GM18508 (cell line): ENCODE data around the gene PTPRN2.

Source experiments
- ATAC-seq: cut with Tn5 transposase; IDR thresholded peaks from one replicate; pipeline ENCODE4 v1.9.1; 2021; ENCODE audit warnings: moderate number of reproducible peaks; ENCODE audit not compliant: insufficient read depth, unreplicated experiment

PTPRN2 gene

DNA sequence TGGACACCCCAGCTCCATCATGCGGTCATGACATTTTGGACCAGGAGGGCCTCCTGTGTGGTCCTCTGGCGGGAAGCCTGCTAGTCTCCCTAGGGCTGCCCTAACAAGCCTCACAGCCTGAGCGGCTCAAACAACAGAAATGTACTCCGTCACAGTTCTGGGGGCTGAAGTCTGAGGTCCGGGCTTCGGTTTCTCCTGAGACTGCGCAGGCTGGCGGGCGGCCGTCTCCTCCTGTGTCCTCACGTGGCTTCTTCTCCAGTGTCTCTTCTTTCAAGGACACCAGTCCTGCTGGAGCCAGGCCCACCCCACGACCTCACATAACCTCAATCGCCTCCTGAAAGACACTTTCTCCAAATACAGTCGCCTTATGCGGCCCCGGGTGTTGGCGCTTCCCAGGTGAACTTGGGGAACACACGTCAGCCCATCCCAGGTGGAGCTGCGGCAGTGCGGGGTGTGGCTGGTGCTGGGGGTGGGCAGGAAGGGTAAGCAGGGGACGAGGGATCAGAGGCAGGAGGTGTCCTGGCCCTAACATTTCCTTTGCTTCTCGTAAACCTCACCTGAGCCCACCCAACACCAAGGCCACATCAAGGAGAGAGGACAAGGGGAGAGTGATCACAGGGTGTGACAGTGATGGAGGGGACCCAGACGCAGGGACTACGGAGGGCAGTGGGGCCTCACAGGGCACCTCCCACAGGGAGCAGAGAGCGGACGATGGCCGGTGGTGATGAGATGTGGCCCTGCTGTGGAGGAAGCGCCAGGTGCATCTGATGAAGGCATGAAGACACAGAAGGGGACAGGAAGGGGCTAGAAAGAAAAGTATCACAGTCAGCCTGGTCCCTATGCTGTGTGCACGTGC lies 580.6 kb downstream of the PTPRN2 start:
- no peak for ATAC-seq

DNA sequence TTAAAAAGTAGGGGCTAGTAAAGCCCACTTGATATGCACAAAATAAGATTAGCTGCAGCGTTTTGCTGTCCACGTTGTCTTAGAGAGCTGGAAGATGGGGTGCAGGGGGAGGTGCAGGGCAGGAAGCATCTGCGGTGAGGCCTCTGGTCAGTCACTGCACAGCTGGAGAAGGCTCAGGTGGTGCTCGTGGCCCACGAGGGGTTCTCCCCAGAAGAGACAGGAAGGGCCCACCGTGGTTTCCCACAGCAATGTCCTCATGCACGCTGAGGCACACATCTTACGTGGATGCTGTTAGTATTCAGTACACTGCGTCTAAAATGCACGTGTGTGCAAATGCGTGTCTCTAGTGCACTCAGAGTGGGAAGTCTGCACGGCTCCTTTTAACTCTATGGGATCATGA lies 582.1 kb downstream of the PTPRN2 start:
- no peak for ATAC-seq

DNA sequence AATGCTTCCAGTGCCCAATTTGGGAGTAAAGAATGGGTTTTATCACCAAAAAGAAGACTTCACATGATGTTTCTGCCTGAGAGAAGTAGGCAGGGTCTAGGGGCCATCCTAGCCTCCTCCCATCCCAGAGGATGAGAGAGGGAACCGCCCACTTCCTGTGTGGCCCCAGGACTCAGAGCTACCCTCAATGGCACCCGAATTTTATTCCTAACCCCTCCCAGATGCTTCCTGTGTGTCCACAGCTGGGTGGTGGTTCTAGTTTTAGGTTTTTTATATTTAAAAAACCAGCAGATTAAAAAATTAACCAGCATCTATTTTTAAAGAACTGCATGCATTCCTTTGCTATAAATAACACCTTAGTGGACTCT lies 583.5 kb downstream of the PTPRN2 start:
- ATAC-seq = no peak

DNA sequence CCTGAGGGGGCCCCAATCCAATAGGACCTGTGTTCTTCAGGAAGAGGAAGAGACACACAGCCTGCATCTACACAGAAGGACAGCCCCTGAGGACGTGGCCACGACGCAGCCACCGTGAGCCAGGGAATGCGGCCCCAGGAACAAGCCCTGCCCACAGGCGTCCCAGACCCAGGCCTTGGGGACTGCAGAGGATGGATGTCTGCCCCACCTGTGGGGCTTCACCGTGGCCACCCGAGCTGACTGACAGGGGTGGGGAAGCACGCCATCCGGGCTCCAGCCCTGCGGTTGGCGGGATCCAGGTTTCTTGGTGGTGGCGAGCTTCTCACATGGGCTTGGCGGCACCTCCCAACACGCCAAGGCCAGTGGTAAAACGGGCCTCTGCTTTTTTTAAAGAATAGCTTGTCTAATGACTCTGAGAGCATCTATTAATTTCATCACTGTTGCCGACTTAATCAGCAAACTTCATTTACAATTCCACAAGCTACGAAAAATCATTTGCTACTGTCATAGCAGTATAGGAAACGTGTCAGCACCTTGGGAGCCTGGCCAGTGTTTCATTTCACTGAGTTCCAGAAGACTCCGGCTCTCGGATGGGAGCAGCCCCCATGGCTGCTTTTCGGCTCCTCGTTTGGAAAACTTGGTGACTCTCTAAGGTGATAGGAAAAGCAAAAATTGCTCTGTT lies 584.0 kb downstream of the PTPRN2 start:
- no peak for ATAC-seq

DNA sequence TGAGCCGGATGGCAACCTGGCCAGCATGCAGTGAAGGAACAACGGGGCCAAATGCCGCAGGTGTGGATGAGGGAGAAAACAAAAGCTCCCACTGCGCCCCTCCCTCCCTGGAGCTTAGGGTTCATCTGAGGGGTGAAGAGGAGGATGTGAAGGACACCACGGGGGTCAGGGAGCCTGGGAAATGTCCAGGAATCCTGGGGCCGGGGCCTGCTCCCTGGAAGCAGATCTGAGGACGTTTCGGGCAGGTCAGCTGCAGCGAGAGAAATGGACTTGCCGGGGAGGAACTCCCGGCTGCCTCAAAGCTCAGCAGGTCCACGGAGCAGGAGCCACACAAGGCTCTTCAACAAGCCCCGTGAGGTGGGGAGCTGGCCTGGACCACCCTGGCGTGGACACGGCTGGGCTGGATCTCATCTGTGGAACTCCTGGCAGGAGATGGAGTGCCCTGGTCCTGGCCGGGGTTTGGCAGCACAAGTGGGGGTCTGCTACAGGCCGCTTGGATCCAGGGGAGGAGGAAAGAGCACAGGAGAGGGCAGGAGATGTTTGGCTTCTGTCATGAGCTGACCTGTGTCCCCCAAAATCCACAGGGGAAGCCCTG lies 585.0 kb downstream of the PTPRN2 start:
- ATAC-seq = no peak

DNA sequence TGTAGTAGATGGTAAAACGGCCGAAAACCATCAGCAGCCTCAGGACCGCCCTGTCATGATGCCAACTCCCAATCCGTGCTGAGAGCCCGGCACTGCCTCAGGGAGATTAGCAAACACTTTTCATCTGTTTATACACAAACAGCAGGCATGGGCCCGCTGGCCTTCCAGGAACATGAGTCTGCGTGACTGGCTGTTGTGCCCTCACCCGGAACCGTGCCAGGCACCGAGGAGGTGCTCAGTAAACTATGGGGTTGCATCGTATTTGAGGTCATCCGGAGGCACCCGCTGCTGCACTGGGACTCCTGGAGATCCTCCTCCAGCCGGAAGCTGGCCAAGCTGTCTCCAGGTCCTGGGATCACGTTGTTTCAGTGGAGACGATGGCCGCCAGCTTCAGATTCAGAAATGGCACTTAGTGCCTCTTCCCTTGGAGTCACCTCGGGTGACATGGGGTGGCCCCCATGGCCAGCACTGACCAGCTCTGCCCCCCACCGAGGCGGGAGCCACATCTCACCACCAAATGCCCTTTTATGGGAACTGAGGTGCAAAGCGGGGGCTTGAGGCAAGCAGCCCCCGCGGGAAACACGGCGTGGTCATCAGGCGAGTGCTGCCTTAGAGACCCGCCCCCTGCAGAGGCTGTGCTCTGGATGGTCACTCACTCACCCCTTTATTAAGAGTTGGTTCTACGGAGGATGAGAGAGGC lies 585.9 kb downstream of the PTPRN2 start:
- no peak for ATAC-seq

DNA sequence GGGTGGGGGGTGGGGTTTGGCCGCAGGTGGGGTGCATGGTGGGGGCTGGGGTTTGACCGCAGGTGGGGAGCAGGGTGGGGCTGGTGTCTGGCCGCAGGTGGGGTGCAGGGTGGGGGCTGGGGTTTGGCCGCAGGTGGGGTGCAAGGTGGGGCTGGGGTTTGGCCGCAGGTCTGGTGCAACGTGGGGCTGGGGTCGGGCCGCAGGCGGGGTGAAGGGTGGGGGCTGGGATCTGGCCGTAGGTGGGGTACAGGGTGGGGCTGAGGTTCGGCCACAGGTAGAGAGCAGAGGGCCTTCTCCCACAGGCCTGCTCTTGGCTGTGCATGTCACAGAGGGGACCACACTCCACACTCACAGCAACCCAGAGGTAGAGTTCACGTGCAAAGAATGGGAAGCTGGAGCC lies 586.6 kb downstream of the PTPRN2 start:
- no peak for ATAC-seq

DNA sequence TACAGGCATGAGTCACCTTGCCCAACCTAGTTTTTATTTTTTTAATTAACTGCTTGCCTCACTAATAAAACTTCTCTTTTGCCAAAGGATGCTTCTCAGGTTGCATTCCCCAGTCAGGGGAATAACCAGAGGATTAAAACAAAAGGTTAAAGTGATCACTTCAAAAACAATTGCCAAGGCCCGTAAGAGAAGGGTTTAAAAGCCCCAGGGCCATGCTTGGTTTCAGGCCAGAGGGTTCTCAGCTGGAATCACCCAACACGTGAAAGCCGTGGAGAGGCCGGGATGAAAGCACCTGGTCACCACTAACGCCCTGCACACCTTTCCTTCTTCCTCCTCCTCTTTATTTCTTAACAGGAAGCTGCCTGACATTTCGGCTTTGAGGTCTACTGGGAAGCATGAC lies 587.5 kb downstream of the PTPRN2 start:
- ATAC-seq = no peak

DNA sequence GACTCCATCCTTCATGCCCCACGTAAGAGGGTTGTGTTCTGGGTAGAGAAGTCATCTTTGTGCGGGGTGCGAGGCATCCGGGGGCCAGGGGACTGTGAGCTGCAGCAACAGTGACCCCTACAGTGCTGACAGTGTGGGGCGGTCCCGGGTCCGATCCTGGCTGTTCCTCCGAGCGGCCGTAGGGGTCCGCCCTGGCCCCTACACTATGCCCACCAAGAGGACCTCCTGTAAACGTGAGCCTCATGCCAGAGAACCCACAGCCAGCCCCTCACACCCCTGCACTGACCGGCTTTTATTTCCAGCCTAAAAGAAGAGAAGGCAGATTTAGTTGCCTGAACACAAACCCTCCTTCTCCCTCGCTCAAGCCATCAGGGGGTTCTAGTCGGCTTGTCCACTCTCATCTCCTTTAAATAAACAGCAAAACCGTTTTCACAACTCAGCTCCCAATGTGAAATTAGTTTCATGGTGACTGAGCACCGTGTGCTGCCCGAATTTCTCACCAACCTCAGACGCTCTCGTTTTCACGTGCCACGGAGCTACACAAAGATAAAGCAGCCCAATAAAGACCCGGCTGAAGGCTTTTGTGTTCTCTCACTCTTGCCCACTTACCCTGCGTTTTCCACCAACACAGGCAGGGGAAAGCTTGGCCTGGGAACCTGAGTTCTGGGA lies 588.6 kb downstream of the PTPRN2 start:
- no peak for ATAC-seq

DNA sequence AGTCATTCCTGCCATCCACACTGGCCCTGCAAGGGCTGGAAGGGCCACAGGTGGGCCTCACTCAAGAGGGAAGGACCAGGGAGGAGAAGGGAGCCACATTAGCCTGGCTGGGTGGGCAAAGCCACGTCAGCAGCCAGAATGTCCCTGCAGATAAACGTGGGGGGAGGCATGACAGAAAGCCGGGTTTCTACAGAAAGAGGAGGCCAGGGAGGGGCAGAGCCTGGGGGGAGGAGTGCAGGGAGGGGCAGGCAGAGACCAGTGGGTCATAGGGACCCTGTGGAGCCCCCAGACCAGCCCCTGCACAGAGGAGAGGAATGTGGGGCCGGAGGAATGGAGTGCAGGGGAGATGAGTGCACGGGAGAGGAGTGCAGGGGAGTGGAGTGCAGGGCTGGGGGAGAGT lies 590.2 kb downstream of the PTPRN2 start:
- no peak for ATAC-seq

DNA sequence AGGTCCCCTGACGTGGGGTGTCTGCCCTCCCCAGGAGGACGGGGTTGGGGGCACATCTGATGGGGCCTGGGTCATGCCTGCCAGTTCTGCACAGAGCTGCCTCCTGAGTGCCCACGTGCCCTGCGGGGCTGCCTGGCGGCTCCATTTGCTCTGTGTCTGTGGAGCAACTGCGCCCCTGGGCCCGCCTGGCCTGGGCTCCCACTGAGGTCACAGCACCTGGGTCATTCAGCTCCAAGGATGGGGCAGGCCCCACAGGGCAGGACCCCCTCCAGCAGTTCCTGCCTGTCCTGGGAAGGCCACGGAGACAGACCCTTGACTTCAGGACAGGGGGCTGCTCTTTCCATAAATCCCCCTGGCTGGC lies 590.6 kb downstream of the PTPRN2 start:
- no peak for ATAC-seq

DNA sequence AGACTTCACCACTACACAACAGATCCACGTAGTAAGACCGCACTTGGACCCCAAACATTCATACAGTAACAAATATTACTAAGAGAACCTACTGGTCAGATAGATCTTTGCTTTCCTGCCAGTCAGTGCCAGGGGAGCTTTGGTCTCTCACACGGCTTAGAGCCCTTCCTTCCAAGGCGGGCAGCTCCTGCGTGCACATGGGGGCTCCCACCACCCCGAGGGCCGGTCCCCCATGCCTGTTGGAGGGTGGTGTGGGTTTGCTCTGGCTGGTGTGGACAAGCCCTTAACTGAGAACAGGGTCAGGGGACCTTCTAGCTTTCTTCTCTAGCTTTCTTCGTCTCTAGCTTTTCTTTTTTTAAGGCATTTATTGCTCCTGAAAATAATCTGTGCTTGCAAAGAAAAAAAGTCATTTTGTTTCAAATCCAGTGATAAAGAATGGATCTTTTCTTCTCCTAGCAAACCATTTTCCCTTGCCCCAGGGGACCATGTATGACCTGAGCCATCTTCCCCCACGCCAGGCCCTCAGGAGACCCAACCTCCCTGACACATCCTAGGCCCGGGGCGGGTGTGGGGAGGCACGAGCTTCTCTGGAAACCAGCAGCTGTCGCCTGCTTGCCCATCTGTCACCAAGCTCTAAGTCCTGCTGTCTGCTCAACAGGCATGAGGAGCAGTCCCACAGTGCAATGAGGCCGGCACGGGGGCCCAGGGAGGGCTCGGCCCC lies 591.1 kb downstream of the PTPRN2 start:
- ATAC-seq = no peak

DNA sequence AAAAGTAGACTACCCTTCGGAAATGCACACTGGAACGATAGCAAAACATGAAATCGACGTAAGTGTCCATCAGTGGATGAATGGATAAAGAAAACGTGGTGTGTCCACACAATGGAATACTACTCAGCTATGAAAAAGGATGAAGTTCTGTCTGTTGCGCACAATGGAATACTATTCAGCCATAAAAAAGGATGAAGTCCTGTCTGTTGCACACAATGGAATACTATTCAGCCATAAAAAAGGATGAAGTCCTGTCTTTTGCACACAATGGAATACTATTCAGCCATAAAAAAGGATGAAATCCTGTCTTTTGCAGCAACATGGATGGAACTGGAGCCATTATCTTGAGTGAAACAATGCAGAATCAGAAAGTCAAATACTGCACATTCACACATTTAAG lies 591.8 kb downstream of the PTPRN2 start:
- ATAC-seq = no peak

DNA sequence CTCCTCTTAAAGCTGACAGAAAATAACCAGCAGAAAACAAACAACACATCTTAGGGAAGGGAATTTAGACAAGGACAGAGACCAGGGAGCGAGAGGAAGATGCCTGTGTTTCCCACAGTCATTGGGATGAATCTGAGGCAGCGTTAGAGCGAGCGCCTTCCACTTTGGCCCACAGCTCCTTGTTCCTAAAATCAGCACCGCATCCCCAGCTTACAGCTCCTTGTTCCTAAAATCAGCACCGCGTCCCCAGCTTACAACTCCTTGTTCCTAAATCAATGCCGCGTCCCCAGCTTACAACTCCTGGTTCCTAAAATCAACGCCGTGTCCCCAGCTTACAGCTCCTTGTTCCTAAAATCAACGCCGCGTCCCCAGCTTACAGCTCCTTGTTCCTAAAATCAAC lies 593.3 kb downstream of the PTPRN2 start:
- ATAC-seq = no peak

DNA sequence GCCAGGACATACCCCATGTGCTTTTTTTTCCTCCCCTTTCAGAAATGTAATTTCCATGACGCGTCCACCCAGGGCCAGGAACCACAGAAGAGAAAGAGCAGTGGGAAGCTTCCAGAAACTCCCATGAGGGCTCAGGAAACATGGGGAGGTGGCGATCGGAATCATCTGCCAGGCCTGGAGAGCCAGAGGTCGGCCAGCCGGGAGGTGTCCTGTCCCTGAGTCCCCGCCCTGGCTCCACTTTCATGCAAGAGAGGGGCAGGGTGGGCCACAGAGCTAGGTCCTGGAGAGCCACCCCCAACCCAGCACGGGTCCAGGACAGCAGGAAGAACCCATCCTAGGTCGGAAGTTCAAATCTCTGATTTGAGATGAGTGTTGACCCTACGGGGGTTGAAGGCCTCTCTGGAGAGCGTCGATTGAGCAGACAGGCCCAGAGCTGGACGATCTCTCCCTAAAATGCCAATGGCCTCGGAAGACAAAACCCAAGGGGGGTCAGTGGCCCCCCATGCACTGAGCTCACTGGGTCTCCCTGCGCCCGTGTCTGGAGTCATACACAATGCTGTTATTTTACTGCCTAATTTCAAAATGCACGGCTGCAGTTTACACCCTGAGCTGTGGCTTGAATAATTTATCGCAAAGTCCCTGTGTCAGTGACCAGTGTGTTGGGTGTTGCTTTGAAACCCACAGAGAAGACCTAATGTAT lies 594.1 kb downstream of the PTPRN2 start:
- no peak for ATAC-seq

DNA sequence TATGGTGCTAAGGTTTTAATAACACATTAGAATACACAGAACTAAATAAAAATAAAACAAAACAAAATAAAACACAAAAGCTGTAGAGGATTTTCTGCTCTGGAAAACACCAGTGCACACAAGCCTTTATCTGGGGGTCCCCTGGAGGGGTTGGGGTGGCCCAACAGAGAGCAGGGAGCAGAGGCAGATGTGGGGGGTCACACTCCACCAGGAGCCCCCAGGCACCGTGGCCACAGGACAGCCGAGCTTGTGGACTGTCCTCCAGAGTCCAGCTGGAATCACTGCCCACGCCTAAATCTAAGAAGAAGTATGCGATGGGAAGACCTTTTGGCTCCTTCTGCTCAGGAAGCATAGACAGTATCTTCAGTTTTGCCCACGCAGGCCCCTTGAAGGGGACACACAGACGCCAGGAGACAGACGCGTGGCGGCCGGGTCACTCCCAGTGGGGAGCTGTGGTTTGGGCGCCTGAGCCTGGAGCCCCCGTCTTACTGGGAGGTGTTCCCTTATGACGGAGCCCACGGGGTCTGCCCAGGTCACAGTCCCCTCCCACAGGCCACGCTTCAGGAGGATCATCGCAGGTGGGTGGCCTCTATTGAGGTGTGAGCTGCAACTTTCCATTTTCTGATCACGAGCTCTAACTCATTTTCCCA lies 595.0 kb downstream of the PTPRN2 start:
- ATAC-seq = no peak

DNA sequence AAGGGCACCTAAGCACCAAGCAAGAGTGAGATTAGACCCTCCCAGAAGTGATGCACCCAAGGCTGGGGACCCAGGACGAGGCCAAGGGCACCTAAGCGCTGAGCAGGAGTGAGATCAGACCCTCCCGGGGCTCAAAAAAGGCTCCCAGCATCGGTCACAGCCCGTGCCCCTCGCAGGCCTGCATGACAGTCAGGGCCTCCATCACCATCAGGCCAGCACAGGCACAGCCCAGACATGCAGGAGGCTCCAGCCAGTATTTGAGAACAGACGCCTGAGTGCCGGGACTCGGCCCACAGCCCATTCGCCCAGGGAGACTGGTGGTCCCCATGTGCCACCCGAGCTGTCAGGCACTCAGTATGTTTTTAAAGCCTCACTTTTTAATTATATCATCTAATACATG lies 595.9 kb downstream of the PTPRN2 start:
- ATAC-seq = no peak

DNA sequence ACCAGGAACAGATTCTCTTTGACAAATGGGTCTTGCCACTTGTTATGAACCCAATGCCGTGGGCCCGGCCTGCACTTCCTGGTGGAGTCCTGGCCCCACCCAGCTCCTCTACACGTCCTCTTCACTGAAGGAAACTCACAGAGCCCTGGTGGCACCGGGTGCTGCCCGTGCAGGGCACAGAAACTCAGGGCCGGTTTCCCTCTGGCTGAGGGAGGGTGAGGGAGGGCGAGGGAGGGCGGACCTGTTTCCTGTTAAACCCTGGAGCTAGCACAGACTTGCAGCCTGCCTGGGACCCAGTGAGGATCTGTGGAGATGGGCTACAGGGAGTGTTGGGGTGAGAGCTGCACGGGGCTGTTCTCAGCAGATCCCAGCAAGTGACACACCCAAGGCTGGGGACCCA lies 596.3 kb downstream of the PTPRN2 start:
- ATAC-seq = no peak

DNA sequence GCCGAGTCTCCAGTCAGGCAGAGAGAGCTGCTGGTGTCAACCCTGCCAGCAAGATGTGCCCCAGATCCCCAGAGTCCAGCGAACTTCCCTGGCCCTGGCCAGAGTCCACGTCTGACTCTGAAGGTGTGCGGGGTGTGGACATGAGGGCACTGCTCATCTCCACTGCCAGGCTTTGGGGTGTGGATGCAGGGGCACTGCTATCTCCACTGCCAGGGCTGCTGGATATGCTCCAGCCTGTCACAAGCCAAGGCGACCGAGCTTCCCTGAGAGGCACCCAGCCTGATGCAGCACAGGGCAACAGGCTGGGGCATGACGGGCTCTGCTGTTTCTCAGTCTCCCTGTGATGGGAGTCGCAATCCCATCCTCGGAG lies 596.8 kb downstream of the PTPRN2 start:
- ATAC-seq = no peak
